NB4 (cell line): ENCODE results near the gene ADAMTS7.
"Not testable (repeated sequence)": the region's sequence is repeated elsewhere in the genome, so short reads cannot be mapped to it uniquely, and the experiment has no call there.

Experiments used
- MAX ChIP-seq: IDR thresholded peaks from 2 replicates; pipeline ENCODE4 v1.6.1; 2011; ENCODE audit warnings: low read depth, low read length
- MYC ChIP-seq: IDR thresholded peaks from 2 replicates; pipeline ENCODE4 v1.6.1; 2011; ENCODE audit warnings: low read depth, low read length
- POLR2A ChIP-seq: IDR thresholded peaks from 2 replicates; pipeline ENCODE4 v1.6.1; 2011; ENCODE audit warnings: mild to moderate bottlenecking; ENCODE audit not compliant: insufficient read length; ENCODE audit errors: extremely low read depth
- TF ChIP-seq, protein P1 (sequence below): IDR thresholded peaks from one replicate; pipeline ENCODE4 v1.5.1; 2012; ENCODE audit warnings: low read depth, low read length

GRCh38 chr15:78773765-78774450, 37.4 kb downstream of the ADAMTS7 start:
- TF ChIP-seq, protein P1, sequence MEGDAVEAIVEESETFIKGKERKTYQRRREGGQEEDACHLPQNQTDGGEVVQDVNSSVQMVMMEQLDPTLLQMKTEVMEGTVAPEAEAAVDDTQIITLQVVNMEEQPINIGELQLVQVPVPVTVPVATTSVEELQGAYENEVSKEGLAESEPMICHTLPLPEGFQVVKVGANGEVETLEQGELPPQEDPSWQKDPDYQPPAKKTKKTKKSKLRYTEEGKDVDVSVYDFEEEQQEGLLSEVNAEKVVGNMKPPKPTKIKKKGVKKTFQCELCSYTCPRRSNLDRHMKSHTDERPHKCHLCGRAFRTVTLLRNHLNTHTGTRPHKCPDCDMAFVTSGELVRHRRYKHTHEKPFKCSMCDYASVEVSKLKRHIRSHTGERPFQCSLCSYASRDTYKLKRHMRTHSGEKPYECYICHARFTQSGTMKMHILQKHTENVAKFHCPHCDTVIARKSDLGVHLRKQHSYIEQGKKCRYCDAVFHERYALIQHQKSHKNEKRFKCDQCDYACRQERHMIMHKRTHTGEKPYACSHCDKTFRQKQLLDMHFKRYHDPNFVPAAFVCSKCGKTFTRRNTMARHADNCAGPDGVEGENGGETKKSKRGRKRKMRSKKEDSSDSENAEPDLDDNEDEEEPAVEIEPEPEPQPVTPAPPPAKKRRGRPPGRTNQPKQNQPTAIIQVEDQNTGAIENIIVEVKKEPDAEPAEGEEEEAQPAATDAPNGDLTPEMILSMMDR = not testable (repeated sequence)
- not testable (repeated sequence) for TF ChIP-seq MAX, POLR2A, MYC
